SK-N-MC (cell line): Measurements from ENCODE around the gene SYAP1.
"Not testable (repeated sequence)": the region's sequence is repeated elsewhere in the genome, so short reads cannot be mapped to it uniquely, and the experiment has no call there.

Source experiments
- DNase-seq: peaks from one replicate; pipeline ENCODE4 v3.0.0-alpha.2; 2011; ENCODE audit warnings: low read depth, low spot score
- H3K27ac ChIP-seq: fragments of 200-600 bp; sonication (generic); 2 replicates; pipeline ENCODE4 v1.5.1; 2016; ENCODE audit warnings: mixed run types
- H3K36me3 ChIP-seq: fragments of 200-600 bp; sonication (generic); 2 replicates; pipeline ENCODE4 v1.6.1; 2017; ENCODE audit warnings: antibody characterized with exemption, low read length, mixed read lengths; ENCODE audit not compliant: insufficient read depth
- H3K4me3 ChIP-seq: fragments of 200-600 bp; sonication (generic); 2 replicates; pipeline ENCODE4 v1.5.1; 2016
- H3K9ac ChIP-seq: fragments of 200-600 bp; sonication (generic); 2 replicates; pipeline ENCODE4 v1.8.0; 2017; ENCODE audit warnings: mixed run types, mixed read lengths; ENCODE audit not compliant: insufficient read length
- H3K9me3 ChIP-seq: fragments of 200-600 bp; sonication (generic); 2 replicates; pipeline ENCODE4 v1.6.1; 2017; ENCODE audit warnings: low read depth, mild to moderate bottlenecking, antibody characterized with exemption, low read length, moderate library complexity, mixed read lengths
- EZH2 ChIP-seq: fragments of 200-600 bp; sonication (generic); IDR thresholded peaks from one replicate; pipeline ENCODE4 v1.6.1; 2017; ENCODE audit warnings: antibody characterized with exemption
- FOXP2 ChIP-seq: optimal IDR thresholded peaks from 2 replicates; pipeline ENCODE3; 2011; ENCODE audit warnings: mild to moderate bottlenecking, moderate library complexity; ENCODE audit not compliant: insufficient read depth; ENCODE audit errors: extremely low read length, control extremely low read depth
- POLR2AphosphoS5 ChIP-seq: IDR thresholded peaks from 2 replicates; pipeline ENCODE4 v1.6.1; 2012; ENCODE audit warnings: mild to moderate bottlenecking, low read depth, low read length, borderline replicate concordance

Gene SYAP1

GRCh38 chrX:16700734-16701133, 18.7 kb upstream of the SYAP1 start:
- no peak overlapping the region for H3K4me3 ChIP-seq
- H3K9me3 ChIP-seq: no peaks in the 10 kb centered on the region
- no peak overlapping the region for H3K9ac ChIP-seq
- no peak for TF ChIP-seq EZH2
- H3K27ac ChIP-seq: no peak overlapping the region
- DNase-seq: no peak
- no peaks in the 10 kb centered on the region for H3K36me3 ChIP-seq

- TF ChIP-seq EZH2 (no peak), POLR2AphosphoS5 (no peak), FOXP2 (no peak)
- no peak overlapping the region for H3K9ac ChIP-seq
- no peak for DNase-seq
- H3K9me3 ChIP-seq: no peaks in the 10 kb centered on the region
- no peak overlapping the region for H3K4me3 ChIP-seq
- H3K27ac ChIP-seq: no peak overlapping the region
- no peaks in the 10 kb centered on the region for H3K36me3 ChIP-seq
These were observed 16.5 kb upstream of the SYAP1 start for GRCh38 chrX:16702700-16703599.

- TF ChIP-seq POLR2AphosphoS5: no peak
- TF ChIP-seq FOXP2: no peak
- TF ChIP-seq EZH2: no peak
- no peak overlapping the region for H3K9ac ChIP-seq
- DNase-seq: no peak
- no peaks in the 10 kb centered on the region for H3K9me3 ChIP-seq
- no peak overlapping the region for H3K4me3 ChIP-seq
- H3K27ac ChIP-seq: no peak overlapping the region
- no peaks in the 10 kb centered on the region for H3K36me3 ChIP-seq
These were observed 14.0 kb upstream of the SYAP1 start for GRCh38 chrX:16705370-16705769.

GRCh38 chrX:16708016-16708415, 11.4 kb upstream of the SYAP1 start:
- no peak for DNase-seq
- Histone ChIP-seq H3K9ac (no peak overlapping the region), H3K27ac (no peak overlapping the region), H3K9me3 (no peaks in the 10 kb centered on the region), H3K36me3 (no peaks in the 10 kb centered on the region), H3K4me3 (no peak overlapping the region)
- TF ChIP-seq FOXP2: no peak

- Histone ChIP-seq H3K27ac (no peak overlapping the region), H3K36me3 (no peaks in the 10 kb centered on the region), H3K9me3 (no peaks in the 10 kb centered on the region), H3K9ac (no peak overlapping the region), H3K4me3 (peak overlapping the region; percentile 78)
- DNase-seq: no peak
- TF ChIP-seq FOXP2 (no peak), EZH2 (no peak), POLR2AphosphoS5 (no peak)
These were observed 8.1 kb upstream of the SYAP1 start for GRCh38 chrX:16711219-16711811.

- no peaks in the 10 kb centered on the region for H3K9me3 ChIP-seq
- no peak overlapping the region for H3K27ac ChIP-seq
- DNase-seq: no peak
- H3K9ac ChIP-seq: peak overlapping the region; percentile 78
- TF ChIP-seq FOXP2: no peak
- TF ChIP-seq EZH2: no peak
- no peak for TF ChIP-seq POLR2AphosphoS5
- no peaks in the 10 kb centered on the region for H3K36me3 ChIP-seq
- peak overlapping the region; percentile 78 for H3K4me3 ChIP-seq
These were observed 7.4 kb upstream of the SYAP1 start for GRCh38 chrX:16711893-16712547.

GRCh38 chrX:16712548-16713155, 6.8 kb upstream of the SYAP1 start, which contains the start of gene CTPS2:
Gene CTPS2, minus strand, starts transcription at chrX:16712669. Its CDS starts 9,767 bp downstream, at chrX:16702902.
- Histone ChIP-seq H3K4me3 (peak within 1 kb of the TSS; percentile 78), H3K9ac (peak within 1 kb of the TSS; percentile 78), H3K27ac (no peak within 1 kb of the TSS), H3K36me3 (no peaks in the 10 kb centered on the region), H3K9me3 (no peaks in the 10 kb centered on the region)
- no peak for DNase-seq
- TF ChIP-seq FOXP2 (no peak), POLR2AphosphoS5 (peak; percentile 58), EZH2 (no peak)

GRCh38 chrX:16714504-16714903, 4.9 kb upstream of the SYAP1 start:
- no peak overlapping the region for H3K27ac ChIP-seq
- TF ChIP-seq FOXP2: no peak
- TF ChIP-seq POLR2AphosphoS5: no peak
- TF ChIP-seq EZH2: no peak
- H3K9me3 ChIP-seq: no peaks in the 10 kb centered on the region

GRCh38 chrX:16715638-16716037, 3.8 kb upstream of the SYAP1 start:
- not testable (repeated sequence) for DNase-seq, H3K9me3 ChIP-seq, H3K36me3 ChIP-seq

More at GRCh38 chrX:16714504-16714903, 4.9 kb upstream of the SYAP1 start:
- H3K9ac ChIP-seq: no peak overlapping the region
- no peak overlapping the region for H3K4me3 ChIP-seq
- DNase-seq: no peak
- H3K36me3 ChIP-seq: no peaks in the 10 kb centered on the region

GRCh38 chrX:16716451-16716850, 3.0 kb upstream of the SYAP1 start:
- H3K9me3 ChIP-seq, H3K9ac ChIP-seq, H3K27ac ChIP-seq, DNase-seq, H3K36me3 ChIP-seq, H3K4me3 ChIP-seq: not testable (repeated sequence)

More at GRCh38 chrX:16715638-16716037, 3.8 kb upstream of the SYAP1 start:
- not testable (repeated sequence) for H3K9ac ChIP-seq, H3K4me3 ChIP-seq, H3K27ac ChIP-seq
